CD4-positive, CD25-positive, alpha-beta regulatory T cell (primary cell): ENCODE results near the gene BABAM2. TPM values are rescaled to one million over a fixed set of nuclear protein-coding genes. Genes with fewer than 3 reads are reported as not detected.
A peak's percentile ranks its signal among the peaks of the same experiment; 100 is the strongest.

Experiments
- ATAC-seq, 2 donors: fragments of 150-1000 bp; cut with Tn5 transposase; one replicate each; pipeline ENCODE4 v1.10.0; 2021; ENCODE audit warnings: low read depth in 2 of 2, moderate number of reproducible peaks in 2 of 2, moderate library complexity in 1 of 2
- DNase-seq, 3 donors: peaks; one replicate each; pipeline versions ENCODE4 v3.0.0 to v3.0.0-alpha.2; 2012 to 2022; ENCODE audit warnings: mixed read lengths in 1 of 3
- H3K27ac ChIP-seq: one replicate; pipeline ENCODE4 v1.7.0; 2013; ENCODE audit warnings: mild to moderate bottlenecking, low read length; ENCODE audit not compliant: insufficient read depth, poor library complexity, severe bottlenecking
- H3K27me3 ChIP-seq: one replicate; pipeline ENCODE4 v1.7.0; 2013; ENCODE audit warnings: low read length; ENCODE audit not compliant: control insufficient read depth, insufficient read depth
- H3K36me3 ChIP-seq: one replicate; pipeline ENCODE4 v1.7.0; 2013; ENCODE audit warnings: mild to moderate bottlenecking, low read length, moderate library complexity; ENCODE audit not compliant: control insufficient read depth, insufficient read depth
- H3K4me1 ChIP-seq: 2 replicates; pipeline ENCODE4 v1.7.0; 2013; ENCODE audit warnings: mild to moderate bottlenecking, low read length; ENCODE audit not compliant: insufficient read depth, control insufficient read depth, poor library complexity, severe bottlenecking
- H3K4me3 ChIP-seq: one replicate; pipeline ENCODE4 v1.7.0; 2013; ENCODE audit warnings: low read depth, mild to moderate bottlenecking, low read length, moderate library complexity
- H3K9me3 ChIP-seq, 2 experiments: 1 replicate in 1 of 2; 2 replicates in 1 of 2; pipeline ENCODE4 v1.7.0; 2013; ENCODE audit warnings: low read length in 2 of 2, mild to moderate bottlenecking in 1 of 2, moderate library complexity in 1 of 2; ENCODE audit not compliant: control insufficient read depth in 2 of 2
- H3K27ac Mint-ChIP-seq, 3 donors: one replicate each; pipeline ENCODE4 v1.8.0; 2020 to 2022; ENCODE audit warnings: mild to moderate bottlenecking in 3 of 3, mixed read lengths in 3 of 3, moderate library complexity in 2 of 3
- H3K27me3 Mint-ChIP-seq: one replicate; pipeline ENCODE4 v1.8.0; 2022; ENCODE audit warnings: mild to moderate bottlenecking, mixed read lengths
- H3K36me3 Mint-ChIP-seq: one replicate; pipeline ENCODE4 v1.8.0; 2020; ENCODE audit warnings: mixed read lengths
- H3K4me1 Mint-ChIP-seq, 4 donors: one replicate each; pipeline ENCODE4 v1.8.0; 2020 to 2022; ENCODE audit warnings: mixed read lengths in 4 of 4, mild to moderate bottlenecking in 1 of 4
- H3K4me3 Mint-ChIP-seq, 4 donors: one replicate each; pipeline ENCODE4 v1.8.0; 2020 to 2022; ENCODE audit warnings: mild to moderate bottlenecking in 4 of 4, mixed read lengths in 4 of 4, moderate library complexity in 3 of 4
- H3K9me3 Mint-ChIP-seq, 7 donors: one replicate each; pipeline ENCODE4 v1.8.0; 2020 to 2022; ENCODE audit warnings: mixed read lengths in 7 of 7, mild to moderate bottlenecking in 3 of 7, moderate library complexity in 2 of 7
- polyA plus RNA-seq, 4 donors: library from polyadenylated mRNA; unstranded; fragments of 300-500 nt; fragmentation: Illumina TruSeq; gene quantifications; one replicate each; pipeline ENCODE4 v1.2.3, GENCODE V29; 2021
- total RNA-seq: library from RNA; stranded (reverse); gene quantifications from one replicate; pipeline ENCODE4 v1.2.3, GENCODE V29; 2022

Gene BABAM2
- total and polyA plus RNA-seq, 5 donors from 2014 or later: 42.9 to 70.0 (median 58.5) TPM

DNA sequence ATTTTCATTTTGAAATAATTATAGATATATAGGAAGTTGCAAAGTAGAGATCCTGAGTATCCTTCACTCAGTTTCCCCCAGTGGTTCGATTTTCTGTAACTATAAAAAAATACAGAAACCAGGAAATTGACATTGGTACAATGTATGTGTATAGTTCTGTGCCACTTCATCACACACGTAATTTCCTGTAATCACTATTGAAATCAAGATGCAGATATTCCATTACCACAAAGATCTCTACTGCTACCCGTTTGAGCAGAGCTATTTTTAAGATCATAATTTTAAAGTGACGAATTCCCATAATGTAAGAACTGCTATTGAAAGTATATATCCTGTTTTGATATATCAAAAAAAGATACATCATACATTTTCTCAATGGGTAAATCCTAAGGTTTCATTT is 142.3 kb downstream of the BABAM2 start:
- H3K9me3 ChIP-seq: no peaks in the 10 kb centered on the region
- no peak overlapping the region for H3K27ac Mint-ChIP-seq
- ATAC-seq: peak in 1 of 2 donors; percentile 37
- peaks cover 14% of the 10 kb centered on the region for H3K36me3 Mint-ChIP-seq
- H3K4me1 ChIP-seq: no peaks in the 10 kb centered on the region
- DNase-seq: no peak
- no peaks in the 10 kb centered on the region for H3K36me3 ChIP-seq
- H3K27ac ChIP-seq: no peak overlapping the region
- no peaks in the 10 kb centered on the region for H3K27me3 ChIP-seq
- H3K4me3 ChIP-seq: no peak overlapping the region
- H3K27me3 Mint-ChIP-seq: no peaks in the 10 kb centered on the region
- peaks cover 0 to 14% (median 9%) of the 10 kb centered on the region in 4 donors for H3K4me1 Mint-ChIP-seq
- no peak overlapping the region for H3K4me3 Mint-ChIP-seq
- no peaks in the 10 kb centered on the region for H3K9me3 Mint-ChIP-seq

DNA sequence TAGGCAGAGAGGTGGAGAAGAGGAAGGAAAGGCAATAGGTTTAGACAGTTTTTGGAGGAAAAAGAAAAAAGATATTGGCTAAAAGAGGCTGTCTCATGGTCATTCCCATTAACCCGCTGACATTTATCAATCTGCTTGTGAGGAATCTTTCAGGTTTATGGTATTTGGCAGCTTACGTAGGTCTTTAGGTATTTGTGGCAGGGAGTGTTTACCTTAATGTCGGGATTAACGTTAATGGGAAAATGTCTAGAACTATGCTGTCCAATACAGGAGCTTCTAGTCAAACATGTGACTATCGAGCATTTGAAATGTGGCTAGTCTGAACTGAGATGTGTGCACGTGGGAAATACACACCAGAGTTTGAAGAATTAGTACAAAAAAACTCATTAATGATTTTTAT is 144.2 kb downstream of the BABAM2 start:
- ATAC-seq (no peak), DNase-seq (no peak)
- H3K27me3 ChIP-seq: no peaks in the 10 kb centered on the region
- no peaks in the 10 kb centered on the region for H3K4me1 ChIP-seq
- no peaks in the 10 kb centered on the region for H3K9me3 ChIP-seq
- Mint-ChIP-seq H3K4me3 (no peak overlapping the region), H3K4me1 (peaks cover 5 to 31% (median 19%) of the 10 kb centered on the region in 4 donors), H3K36me3 (peaks cover 5% of the 10 kb centered on the region), H3K9me3 (no peaks in the 10 kb centered on the region), H3K27me3 (no peaks in the 10 kb centered on the region), H3K27ac (peak overlapping the region in 1 of 3 donors; percentile 2)
- H3K4me3 ChIP-seq: no peak overlapping the region
- H3K36me3 ChIP-seq: no peaks in the 10 kb centered on the region
- no peak overlapping the region for H3K27ac ChIP-seq

DNA sequence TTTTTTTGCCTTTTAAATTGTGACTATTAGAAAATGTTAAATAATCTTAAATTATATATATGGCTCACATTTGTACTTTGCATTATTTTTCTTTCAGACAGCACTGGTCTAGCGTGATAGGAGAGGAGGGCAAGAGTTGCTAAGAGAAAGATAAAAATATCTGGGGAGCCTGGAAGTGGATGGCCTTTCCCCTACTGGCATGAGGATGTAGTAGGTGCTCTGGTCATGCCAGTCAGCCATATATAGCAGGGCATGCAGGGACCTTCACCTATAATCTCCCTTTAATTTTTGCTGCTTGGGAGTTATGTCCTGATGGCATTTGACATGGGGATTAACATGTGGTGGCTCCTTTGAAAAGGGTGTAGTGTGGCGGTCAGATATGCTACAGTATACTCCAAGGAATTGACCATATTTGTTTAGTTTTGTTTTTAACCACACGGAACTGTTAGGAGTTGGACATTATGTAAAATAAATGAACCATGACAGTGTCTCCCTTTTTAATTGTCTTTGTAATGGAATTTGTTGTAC is 144.7 kb downstream of the BABAM2 start:
- peaks cover 5% of the 10 kb centered on the region for H3K36me3 Mint-ChIP-seq
- no peak overlapping the region for H3K27ac Mint-ChIP-seq
- ATAC-seq: no peak
- H3K4me3 Mint-ChIP-seq: no peak overlapping the region
- peaks cover 5 to 32% (median 20%) of the 10 kb centered on the region in 4 donors for H3K4me1 Mint-ChIP-seq
- Histone ChIP-seq H3K9me3 (no peaks in the 10 kb centered on the region), H3K36me3 (no peaks in the 10 kb centered on the region), H3K4me1 (no peaks in the 10 kb centered on the region), H3K27ac (no peak overlapping the region), H3K4me3 (no peak overlapping the region), H3K27me3 (no peaks in the 10 kb centered on the region)
- no peak for DNase-seq
- no peaks in the 10 kb centered on the region for H3K9me3 Mint-ChIP-seq
- no peaks in the 10 kb centered on the region for H3K27me3 Mint-ChIP-seq

DNA sequence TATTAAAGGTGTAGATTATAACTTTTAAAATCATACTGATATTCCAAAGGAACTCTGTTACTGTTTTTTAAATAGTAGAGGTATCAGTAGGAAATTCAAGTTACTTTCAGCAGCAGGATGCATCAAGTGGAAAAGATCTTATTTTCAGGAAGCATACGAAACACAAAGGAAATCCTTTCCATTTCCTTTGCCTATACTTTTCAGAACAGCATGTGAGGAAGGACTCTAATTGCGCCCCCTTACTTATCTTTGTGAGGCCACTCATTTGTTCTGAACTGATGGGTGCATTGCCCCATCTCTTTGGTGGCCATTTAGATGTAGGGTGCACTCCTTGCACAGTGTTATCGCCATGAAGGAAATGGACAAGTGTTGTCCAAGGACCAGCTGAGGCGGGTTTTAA is 145.3 kb downstream of the BABAM2 start:
- DNase-seq (no peak), ATAC-seq (no peak)
- Mint-ChIP-seq H3K4me3 (no peak overlapping the region), H3K9me3 (no peaks in the 10 kb centered on the region), H3K4me1 (peaks cover 5 to 32% (median 18%) of the 10 kb centered on the region in 4 donors), H3K27me3 (no peaks in the 10 kb centered on the region), H3K27ac (no peak overlapping the region), H3K36me3 (peaks cover 5% of the 10 kb centered on the region)
- Histone ChIP-seq H3K9me3 (no peaks in the 10 kb centered on the region), H3K4me1 (no peaks in the 10 kb centered on the region), H3K4me3 (no peak overlapping the region), H3K36me3 (no peaks in the 10 kb centered on the region), H3K27ac (no peak overlapping the region), H3K27me3 (no peaks in the 10 kb centered on the region)

DNA sequence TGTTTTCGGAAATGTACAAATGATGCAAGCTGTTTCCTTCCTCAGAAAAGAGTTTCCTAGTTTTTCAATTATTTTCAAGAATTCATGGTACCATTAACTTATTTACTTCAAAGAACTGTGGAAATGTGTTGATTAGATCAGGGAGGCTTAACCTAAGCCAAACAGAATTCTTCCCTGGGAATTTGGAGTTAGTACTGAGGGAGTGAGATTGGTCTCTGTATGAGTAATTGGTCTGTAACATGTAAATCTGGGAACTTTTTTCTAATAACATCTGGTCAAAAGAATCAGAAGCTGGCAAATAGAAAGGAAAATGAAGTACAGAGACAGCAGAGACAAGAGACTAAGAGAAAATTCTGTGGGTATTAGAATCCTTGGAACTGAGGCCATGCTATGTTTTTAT is 145.8 kb downstream of the BABAM2 start:
- DNase-seq: no peak
- no peaks in the 10 kb centered on the region for H3K27me3 ChIP-seq
- H3K4me1 ChIP-seq: no peaks in the 10 kb centered on the region
- H3K4me3 ChIP-seq: no peak overlapping the region
- Mint-ChIP-seq H3K27ac (peak overlapping the region in 1 of 3 donors; percentile 1), H3K27me3 (no peaks in the 10 kb centered on the region), H3K4me3 (no peak overlapping the region), H3K4me1 (peaks cover 5 to 32% (median 18%) of the 10 kb centered on the region in 4 donors), H3K9me3 (no peaks in the 10 kb centered on the region), H3K36me3 (peaks cover 5% of the 10 kb centered on the region)
- ATAC-seq: no peak
- H3K36me3 ChIP-seq: no peaks in the 10 kb centered on the region
- no peaks in the 10 kb centered on the region for H3K9me3 ChIP-seq
- H3K27ac ChIP-seq: no peak overlapping the region

DNA sequence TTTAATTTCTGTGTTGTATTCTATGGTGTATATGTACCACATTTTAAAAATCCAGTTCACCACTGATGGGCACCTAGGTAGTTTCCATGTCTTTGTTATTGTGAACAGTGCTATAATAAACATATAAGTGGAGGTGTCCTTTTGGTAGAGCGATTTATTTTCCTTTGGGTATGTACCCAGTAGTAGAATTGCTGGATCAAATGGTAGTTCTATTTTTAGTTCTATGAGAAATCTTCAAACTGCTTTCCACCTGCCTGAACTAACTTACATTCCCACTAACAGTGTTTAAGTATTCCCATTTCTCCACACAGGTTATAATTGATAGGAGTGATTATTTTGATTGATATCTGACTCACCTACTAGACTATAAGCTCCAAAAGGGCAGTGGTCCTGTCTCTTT is 148.2 kb downstream of the BABAM2 start:
- Mint-ChIP-seq H3K9me3 (peaks cover 0 to 2% (median 0%) of the 10 kb centered on the region in 7 donors), H3K36me3 (peaks cover 17% of the 10 kb centered on the region), H3K4me3 (no peak overlapping the region), H3K4me1 (peaks cover 14 to 26% (median 19%) of the 10 kb centered on the region in 4 donors), H3K27ac (peak overlapping the region in 2 of 3 donors; percentile 69 to 84), H3K27me3 (no peaks in the 10 kb centered on the region)
- no peaks in the 10 kb centered on the region for H3K36me3 ChIP-seq
- DNase-seq (no peak), ATAC-seq (no peak)
- H3K4me1 ChIP-seq: no peaks in the 10 kb centered on the region
- H3K27ac ChIP-seq: no peak overlapping the region
- no peak overlapping the region for H3K4me3 ChIP-seq
- no peaks in the 10 kb centered on the region for H3K9me3 ChIP-seq
- H3K27me3 ChIP-seq: no peaks in the 10 kb centered on the region

DNA sequence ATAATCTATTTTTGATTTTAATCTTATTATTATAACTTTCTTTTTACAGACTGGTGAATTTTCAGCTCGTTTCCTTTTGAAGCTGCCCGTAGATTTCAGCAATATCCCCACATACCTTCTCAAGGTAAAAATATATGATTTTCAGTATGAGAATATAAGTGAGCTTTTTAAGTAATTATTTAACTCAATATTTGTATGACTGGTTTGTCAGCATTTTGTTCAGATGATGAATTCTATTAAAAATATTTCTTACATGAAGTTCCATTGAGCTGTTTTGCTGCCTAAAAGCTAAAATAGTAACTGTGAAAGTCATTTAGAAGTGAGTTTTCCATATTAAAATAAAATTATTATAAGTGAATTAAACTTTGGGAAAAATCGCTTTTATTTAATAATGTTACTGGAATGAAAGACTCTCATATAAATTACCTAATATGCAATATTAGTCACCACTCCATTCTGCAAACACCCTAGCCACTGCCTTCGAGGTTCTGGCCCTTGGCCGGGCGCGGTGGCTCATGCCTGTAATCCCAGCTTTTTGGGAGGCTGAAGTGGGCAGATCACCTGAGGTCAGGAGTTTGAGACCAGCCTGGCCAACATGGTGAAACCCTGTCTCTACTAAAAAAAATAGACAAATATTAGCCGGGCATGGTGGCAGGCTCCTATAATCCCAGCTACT is 155.3 kb downstream of the BABAM2 start:
- peaks cover 33% of the 10 kb centered on the region for H3K36me3 Mint-ChIP-seq
- no peaks in the 10 kb centered on the region for H3K27me3 Mint-ChIP-seq
- peaks cover 6 to 13% (median 8%) of the 10 kb centered on the region in 4 donors for H3K4me1 Mint-ChIP-seq
- H3K27ac ChIP-seq: no peak overlapping the region
- H3K4me1 ChIP-seq: no peaks in the 10 kb centered on the region
- no peaks in the 10 kb centered on the region for H3K36me3 ChIP-seq
- DNase-seq (no peak), ATAC-seq (no peak)
- peaks cover 0 to 2% (median 0%) of the 10 kb centered on the region in 7 donors for H3K9me3 Mint-ChIP-seq
- H3K9me3 ChIP-seq: no peaks in the 10 kb centered on the region
- no peak overlapping the region for H3K4me3 ChIP-seq
- H3K27me3 ChIP-seq: no peaks in the 10 kb centered on the region
- no peak overlapping the region for H3K27ac Mint-ChIP-seq
- no peak overlapping the region for H3K4me3 Mint-ChIP-seq

DNA sequence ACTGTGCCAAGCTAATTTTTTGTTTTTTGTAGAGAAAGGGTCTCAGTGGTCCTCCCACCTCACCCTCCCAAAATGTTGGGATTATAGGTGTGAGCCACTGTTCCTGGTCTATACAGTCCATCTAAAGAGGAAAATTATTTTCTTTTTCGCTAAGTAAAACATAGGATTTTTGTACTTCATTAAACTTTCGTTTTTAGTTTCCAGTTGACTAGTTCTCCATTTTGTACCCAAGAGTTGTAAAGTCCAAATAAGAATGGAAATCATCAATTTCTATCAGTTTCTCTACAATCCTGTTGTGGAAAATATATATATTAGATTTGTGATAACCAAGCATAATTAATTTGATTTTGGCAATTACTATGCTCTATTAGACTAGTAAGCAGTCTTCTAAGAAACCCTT is 156.4 kb downstream of the BABAM2 start:
- no peak overlapping the region for H3K27ac ChIP-seq
- ATAC-seq: no peak
- peaks cover 0 to 2% (median 0%) of the 10 kb centered on the region in 7 donors for H3K9me3 Mint-ChIP-seq

More for the DNA sequence above, 156.4 kb downstream of the BABAM2 start:
- no peaks in the 10 kb centered on the region for H3K9me3 ChIP-seq
- peaks cover 37% of the 10 kb centered on the region for H3K36me3 Mint-ChIP-seq
- H3K4me1 ChIP-seq: no peaks in the 10 kb centered on the region
- H3K36me3 ChIP-seq: peaks cover 2% of the 10 kb centered on the region
- H3K27me3 Mint-ChIP-seq: no peaks in the 10 kb centered on the region
- H3K27me3 ChIP-seq: no peaks in the 10 kb centered on the region
- H3K4me1 Mint-ChIP-seq: peaks cover 3 to 13% (median 8%) of the 10 kb centered on the region in 4 donors
- no peak overlapping the region for H3K4me3 ChIP-seq
- no peak for DNase-seq
- H3K27ac Mint-ChIP-seq: no peak overlapping the region
- H3K4me3 Mint-ChIP-seq: no peak overlapping the region
